HG02763 (cell line): ENCODE measurements around the gene AKAP13.

ENCODE experiments used
- ATAC-seq: cut with Tn5 transposase; IDR thresholded peaks from one replicate; pipeline ENCODE4 v1.9.1; 2021; ENCODE audit warnings: mild to moderate bottlenecking, moderate library complexity; ENCODE audit not compliant: unreplicated experiment

Gene AKAP13

GRCh38 chr15:85771271-85771670 is 390.9 kb downstream of the AKAP13 start:
- no peak for ATAC-seq

GRCh38 chr15:85771781-85772445 is 391.5 kb downstream of the AKAP13 start:
- ATAC-seq, result no peak

DNA sequence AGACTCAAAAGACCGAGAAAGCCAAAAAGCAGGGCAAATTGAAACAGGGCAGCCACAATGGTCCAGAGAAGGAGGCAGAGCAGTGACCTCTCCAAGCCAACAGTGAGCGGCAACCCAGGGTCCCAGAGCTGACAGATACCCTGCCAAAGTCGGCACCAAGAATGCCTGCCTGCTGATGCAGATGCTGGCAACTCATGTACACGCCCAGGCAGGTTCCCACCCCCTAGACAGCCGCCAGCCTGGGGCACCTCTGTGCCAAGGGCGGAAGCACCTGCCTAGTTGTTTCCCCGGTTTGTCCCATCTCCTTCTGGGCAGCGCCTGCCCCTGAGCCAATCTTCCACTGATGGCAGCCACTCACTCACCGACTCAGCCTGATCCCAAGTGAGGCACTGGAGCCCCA is 392.3 kb downstream of the AKAP13 start:
- no peak for ATAC-seq

DNA sequence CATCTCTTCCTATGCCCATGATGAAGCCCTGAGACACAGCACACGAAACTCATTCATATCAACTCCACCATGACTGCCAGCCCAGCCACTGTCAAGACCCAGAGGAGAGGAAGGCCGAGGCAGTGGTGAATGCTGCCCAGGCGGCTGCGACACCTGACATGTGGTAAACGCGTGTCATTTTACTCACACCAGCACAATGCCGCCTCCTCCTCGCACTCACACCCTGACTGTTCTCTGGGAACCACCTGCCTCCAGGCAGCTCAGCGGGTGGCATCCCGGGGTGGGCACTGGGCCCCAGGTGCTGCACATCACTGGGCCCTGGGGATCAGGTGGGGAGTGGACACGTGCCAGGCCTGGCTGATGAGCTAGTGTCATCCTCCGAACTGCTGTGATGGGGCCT is 392.8 kb downstream of the AKAP13 start:
- no peak for ATAC-seq

DNA sequence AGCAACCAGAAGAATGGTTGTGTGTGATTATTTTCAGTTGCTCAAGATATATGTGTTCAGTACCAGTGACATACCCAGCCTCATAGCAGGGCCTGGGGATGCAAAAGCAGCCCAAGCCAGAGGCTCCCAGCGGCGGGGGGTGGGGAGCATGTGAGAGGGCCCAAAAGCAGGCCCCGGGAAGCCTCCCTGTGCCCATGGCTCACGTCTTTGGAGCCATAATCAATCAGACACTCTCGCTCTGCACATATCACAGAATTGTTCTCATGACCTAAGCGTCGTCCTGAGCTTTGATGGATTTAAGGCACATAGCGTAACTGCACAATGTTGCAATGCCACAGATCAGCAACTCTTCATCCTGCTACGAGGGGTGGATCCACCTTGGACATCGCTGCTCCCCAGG is 393.6 kb downstream of the AKAP13 start:
- ATAC-seq, result no peak

GRCh38 chr15:85777250-85778106 is 397.1 kb downstream of the AKAP13 start:
- ATAC-seq, result no peak

- no peak for ATAC-seq
Observed at GRCh38 chr15:85778107-85778776, 397.8 kb downstream of the AKAP13 start.

DNA sequence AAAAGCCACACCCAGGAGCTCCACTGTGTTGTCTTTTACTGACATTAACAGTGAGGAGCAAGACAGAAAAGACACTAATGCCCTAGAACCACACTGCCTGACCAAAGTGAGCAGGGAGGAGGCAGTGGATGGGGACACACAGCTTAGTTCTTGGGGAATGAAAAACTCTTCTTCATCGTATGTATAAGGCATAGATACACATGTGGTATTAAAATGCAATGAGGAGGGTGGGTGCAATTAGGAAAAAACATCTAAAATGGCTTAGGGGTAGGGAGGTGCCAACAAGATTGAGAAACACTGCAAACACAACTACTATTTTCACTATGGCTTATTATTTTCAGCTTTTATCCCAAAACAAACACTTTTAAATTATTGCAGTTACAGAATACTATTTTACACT is 398.8 kb downstream of the AKAP13 start:
- no peak for ATAC-seq

GRCh38 chr15:85780225-85780985 is 400.0 kb downstream of the AKAP13 start:
- ATAC-seq, result no peak

DNA sequence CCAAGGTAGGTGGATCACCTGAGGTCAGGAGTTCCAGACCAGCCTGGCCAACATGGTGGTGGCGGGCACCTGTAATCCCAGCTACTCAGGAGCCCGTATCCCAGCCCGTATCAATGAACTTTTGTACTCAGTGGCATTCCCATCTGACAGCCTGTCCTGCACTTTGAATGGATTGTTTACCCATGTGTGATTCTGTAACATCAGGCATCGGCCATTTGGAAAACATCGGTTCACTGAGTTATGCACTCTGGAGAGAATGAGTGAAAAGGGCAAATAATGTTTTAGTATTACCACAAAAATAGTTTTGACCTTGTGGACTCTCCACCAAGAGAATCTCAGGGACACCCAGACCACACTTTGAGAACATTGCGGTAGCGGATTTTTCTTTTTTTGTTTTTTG is 400.7 kb downstream of the AKAP13 start:
- no peak for ATAC-seq

GRCh38 chr15:85782064-85782463 is 401.7 kb downstream of the AKAP13 start:
- ATAC-seq, result no peak

GRCh38 chr15:85785887-85786780 is 405.7 kb downstream of the AKAP13 start:
- ATAC-seq, result no peak

- ATAC-seq, result no peak
Observed at GRCh38 chr15:85786781-85787114, 406.3 kb downstream of the AKAP13 start.

- no peak for ATAC-seq
Observed at GRCh38 chr15:85788771-85789495, 408.5 kb downstream of the AKAP13 start.

- ATAC-seq, result no peak
Observed at GRCh38 chr15:85789496-85789875, 409.1 kb downstream of the AKAP13 start.

DNA sequence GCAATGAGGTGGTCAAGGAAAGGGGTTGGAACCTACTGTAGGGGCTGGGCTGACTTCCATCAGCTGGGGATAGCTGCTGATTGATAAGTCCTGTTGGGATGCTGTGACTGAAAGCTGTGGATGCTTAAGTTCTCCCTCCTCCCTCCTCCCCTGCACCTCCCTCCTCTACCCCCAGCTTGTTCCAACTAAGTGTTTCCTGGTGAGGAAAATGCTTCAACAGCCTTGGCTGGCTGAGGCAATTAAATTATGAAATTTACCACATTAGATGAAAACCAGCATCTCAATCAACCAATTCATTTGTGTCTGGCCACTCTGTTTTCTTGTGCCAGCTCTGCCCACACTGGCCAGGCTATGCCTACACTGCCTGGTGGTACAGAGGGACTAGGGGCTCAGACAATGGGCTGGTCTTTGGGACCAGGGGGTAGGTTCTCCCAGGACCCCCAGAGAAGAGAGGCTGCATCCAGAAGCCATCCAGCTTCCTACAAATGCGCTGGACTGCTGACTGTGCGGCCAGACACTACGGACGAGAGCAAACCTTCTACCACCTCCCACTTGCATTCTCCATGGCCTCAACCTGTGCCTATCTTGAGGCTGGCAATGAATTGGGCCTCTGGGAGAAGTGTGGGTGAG is 411.8 kb downstream of the AKAP13 start:
- no peak for ATAC-seq

DNA sequence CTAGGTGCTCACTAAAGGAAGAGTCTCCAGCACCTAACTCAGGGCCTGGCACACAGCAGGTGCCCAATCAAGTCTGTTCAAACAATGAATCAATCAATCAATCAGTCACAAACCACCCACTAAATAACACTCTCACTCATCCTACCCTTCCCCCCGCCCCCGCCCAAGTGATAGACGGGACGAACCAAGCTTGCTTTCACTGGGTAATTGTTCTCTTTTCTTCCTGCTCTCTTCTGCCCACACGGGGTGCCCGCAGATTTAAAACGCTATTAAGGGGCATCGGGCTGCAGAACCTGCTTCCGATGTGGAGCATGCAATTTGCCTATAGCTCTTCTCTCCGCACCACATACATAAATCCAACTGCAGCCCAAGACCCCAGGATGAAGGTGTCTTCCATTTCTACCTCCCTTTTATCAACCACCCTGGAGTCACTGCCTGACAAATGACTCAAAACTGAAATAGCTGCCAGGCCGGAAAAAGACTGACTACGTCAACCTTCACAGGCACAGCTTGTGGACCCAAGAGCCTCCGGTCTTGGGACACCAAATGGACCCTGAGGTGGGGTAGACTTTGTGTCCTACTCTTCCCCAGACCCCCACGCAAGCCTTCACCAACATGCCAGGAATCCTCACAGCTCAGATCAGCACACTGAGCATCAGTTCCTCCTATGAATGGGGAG is 412.6 kb downstream of the AKAP13 start:
- no peak for ATAC-seq
